T-helper 2 cell (primary cell): ENCODE results near the gene C1QTNF2.

Source experiments
- DNase-seq, 5 experiments: peaks; one replicate each; pipeline versions ENCODE4 v3.0.0 to v3.0.0-alpha.2; 2012 to 2022

C1QTNF2 gene

GRCh38 chr5:160371294-160371693, 868 bp upstream of the C1QTNF2 start:
- DNase-seq, result no peak

DNA sequence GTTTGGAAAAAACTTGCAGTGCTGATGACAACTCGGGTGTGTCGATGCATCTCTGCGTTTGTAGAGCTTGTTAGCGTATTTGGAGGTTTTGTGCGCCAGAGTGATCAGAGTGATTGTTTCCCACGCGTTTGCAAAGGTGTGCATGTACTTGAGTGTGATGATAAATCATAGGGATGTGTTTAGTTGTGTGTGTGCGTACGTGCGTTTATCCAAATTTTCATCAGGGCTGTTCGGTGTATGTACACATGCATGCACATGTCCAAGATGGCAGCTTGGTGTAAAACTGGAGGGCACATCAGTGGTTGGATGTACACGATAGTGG, 248 bp upstream of the C1QTNF2 start:
- no peak for DNase-seq

DNA sequence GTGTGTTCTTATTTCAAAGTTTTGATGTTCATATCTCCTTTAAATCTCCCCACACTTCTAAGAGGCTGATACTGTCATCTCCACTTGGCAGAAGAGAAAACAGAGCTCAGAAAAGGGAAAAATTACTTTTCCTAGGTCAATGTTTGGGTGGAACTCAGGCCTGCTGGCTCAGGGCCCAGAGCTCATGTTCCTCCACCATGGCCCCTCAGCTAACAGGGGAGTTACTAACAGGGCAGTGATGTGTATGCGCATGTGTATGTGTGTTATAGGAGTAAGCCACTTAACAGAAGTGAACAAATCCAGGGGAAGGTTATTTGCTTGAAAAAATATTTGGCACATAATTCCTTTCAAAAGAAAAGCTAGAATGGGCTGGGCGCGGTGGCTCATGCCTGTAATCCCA, 2.5 kb downstream of the C1QTNF2 start:
- no peak for DNase-seq

GRCh38 chr5:160367261-160367660, 3.2 kb downstream of the C1QTNF2 start:
- no peak for DNase-seq

DNA sequence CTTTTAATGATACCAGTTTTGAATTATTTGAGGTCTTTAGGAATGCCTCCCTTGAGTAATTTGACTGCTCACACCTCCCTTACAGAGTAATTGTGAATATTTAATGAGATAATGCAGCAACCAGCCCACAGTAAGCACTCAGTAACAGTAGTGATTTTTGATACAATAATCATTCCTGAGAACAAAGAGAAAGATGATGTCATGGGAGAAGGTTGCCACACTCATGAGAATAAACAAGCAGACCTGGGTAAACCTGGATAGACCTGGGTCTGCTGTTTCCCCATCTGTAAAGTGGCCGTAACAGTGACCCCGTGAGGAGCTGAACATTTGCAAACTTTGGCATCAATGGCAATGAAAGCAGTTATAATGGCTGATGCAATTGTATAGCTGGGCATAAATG, 4.2 kb downstream of the C1QTNF2 start:
- no peak for DNase-seq

DNA sequence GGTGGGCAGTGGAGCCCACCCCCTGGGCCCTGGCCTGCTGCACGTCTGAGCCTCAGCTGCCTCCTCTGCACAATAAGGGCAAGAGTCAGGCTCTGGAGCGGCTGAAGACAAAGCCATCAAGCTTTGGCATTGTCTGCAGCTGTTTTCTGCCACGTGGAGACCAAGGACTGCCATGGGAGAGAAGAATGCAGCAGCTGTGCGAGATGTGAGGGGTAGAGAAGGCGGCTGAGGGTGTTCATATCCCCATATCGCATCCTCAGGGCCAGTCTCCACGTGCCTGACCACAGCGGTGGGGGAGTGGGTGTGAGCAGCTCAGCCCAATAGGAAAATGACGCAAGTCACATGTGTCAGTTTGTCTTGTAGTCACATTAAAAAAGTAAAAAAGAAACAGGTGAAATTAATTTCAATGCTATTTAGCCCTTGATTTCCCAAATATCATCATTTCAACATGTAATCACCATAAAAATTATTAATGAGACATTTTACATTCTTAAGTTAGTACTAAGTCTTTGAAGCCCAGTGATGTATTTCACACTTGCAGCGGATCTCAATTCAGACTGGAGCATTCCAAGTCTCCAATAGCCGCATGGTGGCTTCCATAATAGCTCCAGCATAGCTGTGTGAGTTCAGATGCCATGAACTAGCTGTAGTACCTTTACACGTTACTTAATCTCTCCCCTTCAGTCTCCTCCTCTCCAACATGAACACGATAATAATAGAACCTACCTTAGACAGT, 6.6 kb downstream of the C1QTNF2 start:
- DNase-seq, result no peak

DNA sequence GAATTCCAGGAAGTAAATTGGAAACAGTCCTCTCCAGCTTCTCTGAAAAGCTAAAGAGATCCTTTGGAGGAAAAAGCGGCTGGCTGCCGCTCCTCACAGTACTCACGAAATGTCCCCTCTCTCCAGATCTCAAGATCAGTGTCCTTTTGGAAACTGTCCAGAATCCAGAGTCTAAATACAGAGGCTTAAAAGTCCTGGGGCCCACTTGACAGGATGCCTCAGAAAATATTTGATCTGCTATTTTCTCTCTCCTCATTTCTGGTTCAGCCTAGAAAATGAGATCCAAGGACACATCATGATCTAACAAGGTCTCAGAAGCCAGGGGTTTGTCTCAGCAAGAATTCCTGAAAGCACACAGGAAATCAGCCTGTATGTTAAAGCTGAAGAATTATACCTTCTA, 7.2 kb downstream of the C1QTNF2 start:
- no peak for DNase-seq

- no peak for DNase-seq
These were observed 8.7 kb downstream of the C1QTNF2 start for GRCh38 chr5:160361624-160362228.

- no peak for DNase-seq
These were observed 10.1 kb downstream of the C1QTNF2 start for GRCh38 chr5:160360310-160360709.

DNA sequence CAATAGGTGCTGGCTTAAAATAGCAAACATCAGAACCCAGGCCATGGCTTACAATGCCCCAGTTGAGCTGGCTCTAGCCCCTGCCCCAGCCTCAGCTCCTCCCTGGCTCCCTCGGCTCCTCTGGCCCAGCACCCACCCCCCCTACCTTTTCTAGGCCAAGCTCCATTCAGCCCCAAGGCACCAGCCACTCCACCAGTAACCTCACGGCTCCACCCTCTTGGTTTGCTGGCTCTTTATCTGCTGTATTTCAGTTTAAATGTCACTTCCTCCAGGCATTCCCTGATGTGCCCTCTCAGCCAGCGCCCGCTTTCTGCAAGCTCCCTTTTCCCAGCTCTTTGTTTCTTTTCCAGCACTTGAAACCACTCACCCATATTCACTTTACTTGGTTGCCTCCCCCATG, 10.6 kb downstream of the C1QTNF2 start:
- DNase-seq, result no peak

DNA sequence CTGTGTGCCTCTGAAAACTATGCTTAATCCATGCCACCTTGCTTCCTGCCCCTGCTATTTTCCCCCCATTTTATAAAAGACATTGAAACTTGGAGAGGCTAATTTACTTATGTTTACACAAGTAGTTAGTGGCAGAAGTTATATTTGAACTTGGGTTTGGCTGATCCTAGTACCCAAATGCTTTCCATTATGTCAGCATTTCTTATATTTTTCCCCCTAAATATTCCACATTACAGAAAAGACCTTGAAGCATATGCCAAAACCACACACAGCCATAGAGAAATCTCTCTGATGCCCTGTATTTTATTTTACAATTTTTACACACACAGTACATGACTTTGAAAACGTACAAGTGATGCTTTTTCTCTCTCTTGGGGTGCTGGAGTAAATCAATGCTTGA, 11.2 kb downstream of the C1QTNF2 start:
- no peak for DNase-seq

DNA sequence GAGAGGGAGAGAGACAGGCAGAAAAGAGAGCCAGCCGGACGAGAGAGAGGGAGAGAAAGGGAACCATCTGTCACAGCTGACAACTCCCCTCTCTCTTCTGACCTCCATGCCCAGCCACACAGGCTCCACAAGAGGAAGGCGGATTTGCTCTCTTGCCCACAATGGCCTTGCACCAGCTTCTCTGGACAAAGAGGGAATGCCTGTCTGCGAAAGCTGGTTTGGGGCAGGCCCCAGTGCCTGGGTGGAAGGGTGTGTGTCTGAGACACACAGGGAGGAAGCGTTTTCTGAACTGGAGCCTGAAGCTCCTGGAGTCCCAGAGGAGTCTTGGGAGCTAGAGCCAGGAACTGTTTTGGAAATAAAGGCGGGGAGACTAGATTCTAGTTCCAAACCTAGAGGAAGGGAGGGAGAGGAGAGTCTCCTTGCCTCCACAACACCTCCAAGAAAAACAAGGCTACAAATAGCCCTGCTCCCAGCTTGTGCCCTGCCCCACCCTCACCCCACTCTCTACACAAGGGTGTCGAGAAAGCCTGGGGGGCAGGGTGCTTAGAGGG, 12.5 kb downstream of the C1QTNF2 start:
- DNase-seq, result no peak

GRCh38 chr5:160357394-160357793, 13.0 kb downstream of the C1QTNF2 start:
- DNase-seq, result no peak

GRCh38 chr5:160356550-160357347, 13.7 kb downstream of the C1QTNF2 start:
- no peak for DNase-seq

DNA sequence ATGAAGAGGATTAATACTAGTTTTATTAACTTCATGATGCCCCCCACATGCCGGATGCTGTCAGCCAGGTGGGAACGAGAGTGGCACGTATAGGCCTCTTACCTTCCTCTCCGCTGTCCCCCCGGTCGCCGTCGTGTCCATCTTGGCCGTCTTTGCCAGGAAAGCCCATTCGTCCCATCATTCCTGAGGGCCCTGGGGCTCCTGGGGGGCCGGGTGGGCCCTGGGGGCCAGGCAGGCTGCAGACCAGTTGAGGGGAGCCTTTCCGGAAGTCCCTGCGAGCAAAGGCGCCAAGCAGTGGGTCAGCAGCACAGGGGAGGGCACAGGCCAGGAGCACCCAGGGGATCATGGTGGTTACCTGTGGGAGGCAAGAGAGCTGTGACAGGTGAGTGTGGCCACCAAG, 15.8 kb downstream of the C1QTNF2 start:
- no peak for DNase-seq

- no peak for DNase-seq
These were observed 17.0 kb downstream of the C1QTNF2 start for GRCh38 chr5:160353379-160353778.

- no peak for DNase-seq
These were observed 18.1 kb downstream of the C1QTNF2 start for GRCh38 chr5:160352308-160352707.

- no peak for DNase-seq
These were observed 20.5 kb downstream of the C1QTNF2 start for GRCh38 chr5:160349935-160350303.

DNA sequence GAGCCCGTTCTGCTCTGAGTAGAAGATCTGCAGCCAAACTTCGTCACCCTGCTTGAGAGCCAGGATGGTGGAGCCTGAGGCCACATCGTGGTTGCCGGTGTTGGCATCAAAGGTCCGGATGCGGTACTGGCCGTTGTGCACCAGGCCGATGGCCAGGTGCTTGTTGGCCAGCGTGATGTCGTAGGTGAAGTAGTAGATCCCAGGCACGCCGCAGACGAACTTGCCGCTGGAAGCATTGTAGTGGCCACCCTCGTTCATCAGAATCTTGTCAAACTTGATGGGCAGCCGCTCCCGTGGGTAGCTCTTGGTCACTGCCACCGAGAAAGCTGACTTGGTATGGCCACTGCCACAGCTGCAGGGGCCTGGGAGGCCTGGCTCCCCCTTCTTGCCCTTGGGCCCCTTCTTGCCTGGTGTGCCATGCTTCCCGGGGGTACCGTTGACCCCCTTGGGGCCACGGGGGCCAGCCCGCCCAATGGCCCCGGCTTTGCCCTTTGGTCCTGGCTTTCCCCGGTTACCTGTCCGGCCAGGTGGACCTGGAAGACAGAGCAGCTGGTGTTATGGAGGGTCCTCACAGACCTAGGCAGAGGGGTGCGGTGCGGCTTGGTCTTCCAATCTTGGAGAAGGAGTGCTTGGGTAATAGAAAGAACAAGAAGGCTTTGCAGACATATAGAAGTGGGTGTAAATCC, 21.0 kb downstream of the C1QTNF2 start:
- DNase-seq, result no peak

GRCh38 chr5:160348080-160348479, 22.3 kb downstream of the C1QTNF2 start:
- DNase-seq, result no peak

DNA sequence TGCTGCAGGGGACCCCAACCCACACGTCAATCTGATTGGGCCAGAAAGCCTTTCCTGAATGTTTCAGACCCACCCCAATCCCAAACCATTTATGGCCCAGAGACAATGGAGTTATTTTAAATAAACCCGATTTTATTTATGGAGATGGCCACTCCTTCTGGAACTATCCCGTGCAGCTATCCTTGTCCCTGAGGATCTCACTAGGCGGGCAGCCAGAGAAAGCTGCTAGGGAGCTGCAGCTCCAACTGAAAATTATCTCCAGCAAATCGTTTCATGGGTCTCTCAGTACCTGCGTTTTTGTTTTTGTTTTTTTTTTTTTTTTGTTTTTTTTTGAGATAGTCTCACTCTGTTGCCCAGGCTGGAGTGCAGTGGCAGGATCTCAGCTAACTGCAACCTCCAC, 23.0 kb downstream of the C1QTNF2 start:
- no peak for DNase-seq

- DNase-seq, result no peak
These were observed 27.9 kb downstream of the C1QTNF2 start for GRCh38 chr5:160342413-160342941.

DNA sequence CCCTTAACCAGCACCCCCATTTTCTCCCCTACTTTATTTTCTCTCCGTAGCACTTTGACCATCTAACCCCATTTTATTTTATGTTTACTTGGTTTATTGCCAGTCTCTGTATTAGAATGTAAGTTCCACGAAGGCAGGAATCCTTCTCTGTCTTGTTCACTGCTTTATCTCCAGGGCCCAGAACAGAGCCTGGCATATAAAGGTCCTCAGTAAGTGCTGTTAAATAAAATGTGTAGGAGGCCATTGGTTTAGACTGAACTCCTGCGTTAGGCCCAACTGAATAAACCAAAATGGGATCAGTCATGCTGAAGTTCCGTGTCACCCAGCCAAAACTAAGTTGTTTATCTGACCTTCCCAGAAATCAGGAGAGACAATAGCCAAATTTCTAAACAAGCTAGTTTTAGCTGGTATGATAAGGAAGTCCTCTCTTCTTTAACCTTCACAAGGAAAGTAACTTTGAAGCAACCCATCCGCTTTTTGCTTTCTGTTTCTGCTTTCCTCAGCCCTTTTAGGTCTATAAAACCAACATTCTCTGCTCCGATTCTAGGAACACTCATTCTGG, 29.0 kb downstream of the C1QTNF2 start:
- no peak for DNase-seq
